Right renal pelvis (tissue), 4 donors: ENCODE results near the gene SLC2A6. TPM values are rescaled to one million over a fixed set of nuclear protein-coding genes. Genes with fewer than 3 reads are reported as not detected.

Source experiments
- polyA plus RNA-seq, 4 donors: library from polyadenylated mRNA; unstranded; fragments of 120-200 nt; gene quantifications; one replicate each; pipeline ENCODE4 v1.2.1, GENCODE V29; 2013; ENCODE audit not compliant: insufficient read length in 4 of 4

Gene SLC2A6
- polyA plus RNA-seq, 4 donors: 1.1 to 2.3 (median 1.5) TPM

Other genes starting within 250 kb of the SLC2A6 start
- gene ABO, start 203.9 kb downstream of the SLC2A6 start, polyA plus RNA-seq: 10 to 100 TPM in 3 of 4 donors, 1 to 10 TPM in 1; 9.8 to 30.9 (median 24.8) TPM
- 10 to 100 TPM; 25.0 to 32.0 (median 28.4) TPM for gene SURF6, start 142.9 kb downstream of the SLC2A6 start, polyA plus RNA-seq
- gene MED22, start 131.0 kb downstream of the SLC2A6 start, polyA plus RNA-seq: 10 to 100 TPM; 25.1 to 32.8 (median 26.8) TPM
- 1,000 to 10,000 TPM; 2,356 to 2,677 (median 2,609) TPM for gene RPL7A, start 130.9 kb downstream of the SLC2A6 start, polyA plus RNA-seq
- 10 to 100 TPM; 33.8 to 53.0 (median 42.4) TPM for gene SURF1, start 122.6 kb downstream of the SLC2A6 start, polyA plus RNA-seq
- gene SURF2, start 122.5 kb downstream of the SLC2A6 start, polyA plus RNA-seq: 10 to 100 TPM; 19.5 to 28.5 (median 22.8) TPM
- 100 to 1,000 TPM; 174 to 189 (median 181) TPM for gene SURF4, start 103.0 kb downstream of the SLC2A6 start, polyA plus RNA-seq
- 1 to 10 TPM; 3.4 to 5.0 (median 4.3) TPM for gene STKLD1, start 102.7 kb downstream of the SLC2A6 start, polyA plus RNA-seq
- 10 to 100 TPM; 29.4 to 32.1 (median 30.7) TPM for gene REXO4, start 61.1 kb downstream of the SLC2A6 start, polyA plus RNA-seq
- 10 to 100 TPM in 1 of 4 donors, 1 to 10 TPM in 3; 6.6 to 12.0 (median 8.8) TPM for gene ADAMTS13, start 56.7 kb downstream of the SLC2A6 start, polyA plus RNA-seq
- 10 to 100 TPM; 25.4 to 40.6 (median 28.5) TPM for gene CACFD1, start 19.1 kb downstream of the SLC2A6 start, polyA plus RNA-seq
- under 1 TPM in 2 of 4 donors, not detected in 2; 0.09 to 0.28 TPM for gene MYMK, start 45.9 kb upstream of the SLC2A6 start, polyA plus RNA-seq
- 1 to 10 TPM; 1.5 to 2.9 (median 1.8) TPM for gene ADAMTSL2, start 55.6 kb upstream of the SLC2A6 start, polyA plus RNA-seq
- gene FAM163B, start 130.3 kb upstream of the SLC2A6 start, polyA plus RNA-seq: under 1 TPM in 1 of 4 donors, not detected in 3; 0.49 TPM
- 1 to 10 TPM in 1 of 4 donors, under 1 TPM in 3; 0.60 to 3.1 (median 0.81) TPM for gene DBH, start 157.3 kb upstream of the SLC2A6 start, polyA plus RNA-seq